AG09309 (cell line): ENCODE measurements around the gene RGS9BP.
"Not testable (repeated sequence)": the region's sequence is repeated elsewhere in the genome, so short reads cannot be mapped to it uniquely, and the experiment has no call there.

Experiments
- DNase-seq: peaks from one replicate; pipeline ENCODE4 v3.0.0-alpha.2; 2010; ENCODE audit warnings: low read depth
- H3K4me3 ChIP-seq: 2 replicates; pipeline ENCODE4 v1.5.1; 2011; ENCODE audit warnings: mild to moderate bottlenecking, low read depth, low read length, moderate library complexity; ENCODE audit not compliant: control insufficient read depth
- TF ChIP-seq, protein P1 (sequence below): IDR thresholded peaks from 2 replicates; pipeline ENCODE4 v1.5.1; 2011; ENCODE audit warnings: mild to moderate bottlenecking, low read depth, low read length, inconsistent platforms; ENCODE audit not compliant: insufficient read depth, control insufficient read depth; ENCODE audit errors: missing control alignments

RGS9BP gene

DNA sequence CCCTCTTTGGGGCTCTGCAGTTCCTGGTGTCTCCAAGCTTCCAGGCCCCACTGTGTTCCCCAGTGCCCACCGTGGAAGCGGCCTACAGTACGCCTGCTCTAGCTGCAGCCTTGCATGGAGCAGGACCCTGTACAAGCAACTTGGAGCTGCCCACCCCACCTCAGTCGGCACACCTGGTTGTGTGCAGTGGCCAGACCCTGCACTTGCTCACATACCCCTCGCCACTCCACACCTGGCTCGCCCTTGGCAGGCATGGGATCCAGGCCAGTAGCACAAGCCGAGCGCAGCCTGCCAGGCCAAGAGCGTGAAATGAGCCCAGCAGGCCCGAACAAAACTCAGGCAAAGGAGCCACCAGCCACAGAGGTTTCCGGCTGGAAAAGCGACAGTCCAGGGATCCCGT lies 37.0 kb upstream of the RGS9BP start:
- TF ChIP-seq, protein P1, sequence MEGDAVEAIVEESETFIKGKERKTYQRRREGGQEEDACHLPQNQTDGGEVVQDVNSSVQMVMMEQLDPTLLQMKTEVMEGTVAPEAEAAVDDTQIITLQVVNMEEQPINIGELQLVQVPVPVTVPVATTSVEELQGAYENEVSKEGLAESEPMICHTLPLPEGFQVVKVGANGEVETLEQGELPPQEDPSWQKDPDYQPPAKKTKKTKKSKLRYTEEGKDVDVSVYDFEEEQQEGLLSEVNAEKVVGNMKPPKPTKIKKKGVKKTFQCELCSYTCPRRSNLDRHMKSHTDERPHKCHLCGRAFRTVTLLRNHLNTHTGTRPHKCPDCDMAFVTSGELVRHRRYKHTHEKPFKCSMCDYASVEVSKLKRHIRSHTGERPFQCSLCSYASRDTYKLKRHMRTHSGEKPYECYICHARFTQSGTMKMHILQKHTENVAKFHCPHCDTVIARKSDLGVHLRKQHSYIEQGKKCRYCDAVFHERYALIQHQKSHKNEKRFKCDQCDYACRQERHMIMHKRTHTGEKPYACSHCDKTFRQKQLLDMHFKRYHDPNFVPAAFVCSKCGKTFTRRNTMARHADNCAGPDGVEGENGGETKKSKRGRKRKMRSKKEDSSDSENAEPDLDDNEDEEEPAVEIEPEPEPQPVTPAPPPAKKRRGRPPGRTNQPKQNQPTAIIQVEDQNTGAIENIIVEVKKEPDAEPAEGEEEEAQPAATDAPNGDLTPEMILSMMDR: no peak
- H3K4me3 ChIP-seq: no peak overlapping the region
- no peak for DNase-seq

- H3K4me3 ChIP-seq: no peak overlapping the region
- no peak for DNase-seq
- TF ChIP-seq, protein P1: no peak
These were observed 32.9 kb upstream of the RGS9BP start for GRCh38 chr19:32642771-32643170.

- TF ChIP-seq, protein P1: no peak
- DNase-seq: no peak
- H3K4me3 ChIP-seq: no peak overlapping the region
These were observed 29.1 kb upstream of the RGS9BP start for GRCh38 chr19:32646556-32646955.

GRCh38 chr19:32647361-32647760 lies 28.3 kb upstream of the RGS9BP start:
- no peak overlapping the region for H3K4me3 ChIP-seq
- DNase-seq: no peak
- TF ChIP-seq, protein P1: no peak

DNA sequence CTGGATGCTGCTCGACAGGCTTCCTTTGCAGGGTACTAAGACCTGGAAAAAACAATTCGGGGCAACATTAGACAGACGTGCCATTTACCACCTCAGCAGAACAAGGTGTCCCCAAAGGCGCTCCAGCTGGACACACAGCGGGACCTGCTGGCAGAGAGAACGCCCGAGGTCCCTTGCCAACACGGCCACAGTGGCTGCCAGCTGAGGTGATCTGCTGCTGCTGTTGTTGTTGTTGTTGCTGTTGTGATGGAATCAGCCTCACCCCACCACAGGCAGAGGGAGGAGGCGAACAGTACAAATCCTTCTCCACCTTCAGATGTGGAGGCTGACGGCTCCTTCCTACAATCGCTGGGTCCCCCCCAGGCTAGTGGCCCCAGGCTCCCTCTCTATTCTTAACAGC lies 25.9 kb upstream of the RGS9BP start:
- H3K4me3 ChIP-seq: no peak overlapping the region
- TF ChIP-seq, protein P1: no peak
- DNase-seq: no peak

- TF ChIP-seq, protein P1: no peak
- DNase-seq: no peak
- no peak overlapping the region for H3K4me3 ChIP-seq
These were observed 25.0 kb upstream of the RGS9BP start for GRCh38 chr19:32650671-32651070.

- no peak for DNase-seq
- no peak overlapping the region for H3K4me3 ChIP-seq
- TF ChIP-seq, protein P1: no peak
These were observed 23.9 kb upstream of the RGS9BP start for GRCh38 chr19:32651729-32652140.

GRCh38 chr19:32652331-32652730 lies 23.3 kb upstream of the RGS9BP start:
- not testable (repeated sequence) for H3K4me3 ChIP-seq, DNase-seq
